ENCODE results near the gene TOP1. TPM values are rescaled to one million over a fixed set of nuclear protein-coding genes. Genes with fewer than 3 reads are reported as not detected.

The TOP1 gene
- total RNA-seq, 1 experiment from 2014 or later = 81.8 TPM

DNA sequence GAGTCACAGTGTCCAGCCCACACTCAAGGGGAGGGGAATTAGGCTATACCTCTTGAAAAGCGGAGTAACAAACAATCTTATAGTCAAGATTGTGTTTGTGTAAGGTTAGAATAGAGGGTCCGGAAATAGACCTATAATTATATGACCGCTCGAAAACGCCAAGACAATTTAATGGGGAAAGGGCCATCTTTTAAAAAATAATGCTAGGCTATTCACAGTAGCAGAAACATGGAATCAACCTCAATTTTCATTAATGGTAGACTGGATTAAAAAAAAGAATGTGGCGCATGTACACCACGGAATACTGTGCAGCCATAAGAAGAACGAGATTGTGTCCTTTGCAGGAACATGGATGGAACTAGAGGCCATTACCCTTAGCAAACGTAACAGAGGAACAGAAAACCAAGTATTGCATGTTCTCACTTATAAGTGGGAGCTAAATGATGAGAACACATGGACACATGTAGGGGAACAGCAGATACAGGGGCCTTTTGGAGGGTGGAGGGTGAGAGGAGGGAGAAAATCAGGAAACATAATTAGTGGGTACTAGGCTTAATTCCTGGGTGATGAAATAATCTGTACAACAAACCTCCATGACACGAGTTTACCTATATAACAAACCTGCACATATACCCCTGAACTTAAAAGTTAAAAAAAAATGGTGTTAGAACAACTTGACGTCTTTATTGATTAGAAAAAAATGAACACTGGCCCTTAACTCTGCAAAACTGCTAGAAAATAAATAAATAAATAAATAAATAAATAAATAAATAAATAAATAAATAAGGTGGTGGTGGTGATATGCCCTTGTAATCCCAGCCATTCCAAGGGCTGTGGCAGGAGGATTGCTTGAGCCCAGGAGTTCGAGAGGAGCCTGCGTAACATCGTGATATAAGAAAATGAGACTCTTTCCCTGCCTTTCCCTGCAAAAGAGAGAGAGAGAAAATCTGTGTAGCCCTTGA, 30.3 kb downstream of the TOP1 start:
- TF ChIP-seq SOX15 (CRISPR knock-in tag; IDR thresholded peaks at IDR 0.05) = no peak
- H3K4me3 Mint-ChIP-seq = no peak overlapping the region
- H3K4me1 Mint-ChIP-seq = peaks cover 25% of the 10 kb centered on the region
- no peaks in the 10 kb centered on the region for H3K27me3 Mint-ChIP-seq (ENCODE audit: low read depth)
- no peak for ATAC-seq
- 0 out of 2 replicates have a peak overlapping the region, but pooled peaks have one; percentile 20 for H3K27ac Mint-ChIP-seq
- H3K36me3 Mint-ChIP-seq = peaks cover 29% of the 10 kb centered on the region
- H3K9me3 Mint-ChIP-seq = no peaks in the 10 kb centered on the region
- ChIA-PET POLR2A (no interaction called here), CTCF (no interaction called here)
- no peak for DNase-seq (ENCODE audit: low spot score)

DNA sequence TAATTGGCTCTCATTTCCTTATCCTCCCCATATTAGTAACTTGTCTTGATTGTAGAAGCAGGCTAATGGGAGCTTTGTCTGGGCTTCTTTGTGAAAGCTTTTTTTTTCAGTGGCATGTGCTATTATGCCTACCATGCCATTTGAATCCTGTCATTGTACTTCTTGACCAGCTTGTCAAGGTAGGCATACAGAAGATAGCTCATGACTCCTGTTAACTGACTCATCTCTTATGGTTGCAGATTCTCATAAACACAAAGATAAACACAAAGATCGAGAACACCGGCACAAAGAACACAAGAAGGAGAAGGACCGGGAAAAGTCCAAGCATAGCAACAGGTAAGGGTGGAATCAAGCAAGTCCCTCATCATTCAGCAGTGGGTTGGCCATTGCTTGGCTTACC, 32.5 kb downstream of the TOP1 start:
- Mint-ChIP-seq H3K36me3 (peaks cover 44% of the 10 kb centered on the region), H3K4me1 (peaks cover 4% of the 10 kb centered on the region; the same call in 1 of the 2 replicates), H3K9me3 (no peaks in the 10 kb centered on the region), H3K27me3 (ENCODE audit: low read depth) (no peaks in the 10 kb centered on the region), H3K4me3 (no peak overlapping the region), H3K27ac (no peak overlapping the region)
- ChIA-PET CTCF (interaction anchor here (0.6 kb wide), 1 partner anchor 340 kb away, joined by 3 read pairs; no protein-coding TSS in a partner anchor), POLR2A (no interaction called here)
- no peak for DNase-seq (ENCODE audit: low spot score)
- no peak for ATAC-seq
- TF ChIP-seq FOXJ3 (CRISPR knock-in tag; IDR thresholded peaks at IDR 0.05; ENCODE audit: borderline replicate concordance) (no peak), SOX15 (CRISPR knock-in tag; IDR thresholded peaks at IDR 0.05) (no peak), IRF2 (CRISPR knock-in tag; IDR thresholded peaks at IDR 0.05; ENCODE audit: borderline replicate concordance, low read depth) (no peak), ZNF423 (CRISPR knock-in tag; IDR thresholded peaks at IDR 0.05) (no peak), EMX1 (CRISPR knock-in tag; IDR thresholded peaks at IDR 0.05) (no peak), CREB1 (CRISPR knock-in tag; IDR thresholded peaks at IDR 0.05) (no peak)
- TF ChIP-seq, protein P1, sequence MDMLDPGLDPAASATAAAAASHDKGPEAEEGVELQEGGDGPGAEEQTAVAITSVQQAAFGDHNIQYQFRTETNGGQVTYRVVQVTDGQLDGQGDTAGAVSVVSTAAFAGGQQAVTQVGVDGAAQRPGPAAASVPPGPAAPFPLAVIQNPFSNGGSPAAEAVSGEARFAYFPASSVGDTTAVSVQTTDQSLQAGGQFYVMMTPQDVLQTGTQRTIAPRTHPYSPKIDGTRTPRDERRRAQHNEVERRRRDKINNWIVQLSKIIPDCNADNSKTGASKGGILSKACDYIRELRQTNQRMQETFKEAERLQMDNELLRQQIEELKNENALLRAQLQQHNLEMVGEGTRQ (CRISPR knock-in tag; IDR thresholded peaks at IDR 0.05) = no peak
- TF ChIP-seq, protein P2, sequence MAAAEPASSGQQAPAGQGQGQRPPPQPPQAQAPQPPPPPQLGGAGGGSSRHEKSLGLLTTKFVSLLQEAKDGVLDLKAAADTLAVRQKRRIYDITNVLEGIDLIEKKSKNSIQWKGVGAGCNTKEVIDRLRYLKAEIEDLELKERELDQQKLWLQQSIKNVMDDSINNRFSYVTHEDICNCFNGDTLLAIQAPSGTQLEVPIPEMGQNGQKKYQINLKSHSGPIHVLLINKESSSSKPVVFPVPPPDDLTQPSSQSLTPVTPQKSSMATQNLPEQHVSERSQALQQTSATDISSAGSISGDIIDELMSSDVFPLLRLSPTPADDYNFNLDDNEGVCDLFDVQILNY (CRISPR knock-in tag; IDR thresholded peaks at IDR 0.05) = no peak
- TF ChIP-seq, protein P3, sequence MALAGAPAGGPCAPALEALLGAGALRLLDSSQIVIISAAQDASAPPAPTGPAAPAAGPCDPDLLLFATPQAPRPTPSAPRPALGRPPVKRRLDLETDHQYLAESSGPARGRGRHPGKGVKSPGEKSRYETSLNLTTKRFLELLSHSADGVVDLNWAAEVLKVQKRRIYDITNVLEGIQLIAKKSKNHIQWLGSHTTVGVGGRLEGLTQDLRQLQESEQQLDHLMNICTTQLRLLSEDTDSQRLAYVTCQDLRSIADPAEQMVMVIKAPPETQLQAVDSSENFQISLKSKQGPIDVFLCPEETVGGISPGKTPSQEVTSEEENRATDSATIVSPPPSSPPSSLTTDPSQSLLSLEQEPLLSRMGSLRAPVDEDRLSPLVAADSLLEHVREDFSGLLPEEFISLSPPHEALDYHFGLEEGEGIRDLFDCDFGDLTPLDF (CRISPR knock-in tag; IDR thresholded peaks at IDR 0.05) = no peak
- TF ChIP-seq, protein P4, sequence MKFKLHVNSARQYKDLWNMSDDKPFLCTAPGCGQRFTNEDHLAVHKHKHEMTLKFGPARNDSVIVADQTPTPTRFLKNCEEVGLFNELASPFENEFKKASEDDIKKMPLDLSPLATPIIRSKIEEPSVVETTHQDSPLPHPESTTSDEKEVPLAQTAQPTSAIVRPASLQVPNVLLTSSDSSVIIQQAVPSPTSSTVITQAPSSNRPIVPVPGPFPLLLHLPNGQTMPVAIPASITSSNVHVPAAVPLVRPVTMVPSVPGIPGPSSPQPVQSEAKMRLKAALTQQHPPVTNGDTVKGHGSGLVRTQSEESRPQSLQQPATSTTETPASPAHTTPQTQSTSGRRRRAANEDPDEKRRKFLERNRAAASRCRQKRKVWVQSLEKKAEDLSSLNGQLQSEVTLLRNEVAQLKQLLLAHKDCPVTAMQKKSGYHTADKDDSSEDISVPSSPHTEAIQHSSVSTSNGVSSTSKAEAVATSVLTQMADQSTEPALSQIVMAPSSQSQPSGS (CRISPR knock-in tag; IDR thresholded peaks at IDR 0.05; ENCODE audit: borderline replicate concordance, low read depth) = no peak
- TF ChIP-seq, protein P5, sequence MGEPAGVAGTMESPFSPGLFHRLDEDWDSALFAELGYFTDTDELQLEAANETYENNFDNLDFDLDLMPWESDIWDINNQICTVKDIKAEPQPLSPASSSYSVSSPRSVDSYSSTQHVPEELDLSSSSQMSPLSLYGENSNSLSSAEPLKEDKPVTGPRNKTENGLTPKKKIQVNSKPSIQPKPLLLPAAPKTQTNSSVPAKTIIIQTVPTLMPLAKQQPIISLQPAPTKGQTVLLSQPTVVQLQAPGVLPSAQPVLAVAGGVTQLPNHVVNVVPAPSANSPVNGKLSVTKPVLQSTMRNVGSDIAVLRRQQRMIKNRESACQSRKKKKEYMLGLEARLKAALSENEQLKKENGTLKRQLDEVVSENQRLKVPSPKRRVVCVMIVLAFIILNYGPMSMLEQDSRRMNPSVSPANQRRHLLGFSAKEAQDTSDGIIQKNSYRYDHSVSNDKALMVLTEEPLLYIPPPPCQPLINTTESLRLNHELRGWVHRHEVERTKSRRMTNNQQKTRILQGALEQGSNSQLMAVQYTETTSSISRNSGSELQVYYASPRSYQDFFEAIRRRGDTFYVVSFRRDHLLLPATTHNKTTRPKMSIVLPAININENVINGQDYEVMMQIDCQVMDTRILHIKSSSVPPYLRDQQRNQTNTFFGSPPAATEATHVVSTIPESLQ (CRISPR knock-in tag; IDR thresholded peaks at IDR 0.05) = no peak

DNA sequence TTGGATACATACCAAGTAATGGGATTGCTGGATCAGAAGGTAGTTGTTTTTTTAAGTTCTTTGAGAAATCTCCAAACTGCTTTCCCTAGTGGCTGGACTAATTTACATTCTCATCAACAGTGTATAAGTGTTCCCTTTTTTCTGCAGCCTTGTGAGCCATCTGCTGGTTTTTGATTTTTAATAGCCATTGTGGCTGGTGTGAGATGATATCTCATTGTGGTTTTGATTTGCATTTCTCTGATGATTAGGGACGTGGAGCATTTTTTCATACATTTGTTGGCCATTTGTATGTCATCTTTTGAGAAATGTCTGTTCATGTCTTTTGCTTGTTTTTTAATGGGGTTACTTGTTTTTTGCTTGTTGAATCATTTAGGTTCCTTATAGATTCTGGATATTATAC, 34.8 kb downstream of the TOP1 start:
- Mint-ChIP-seq H3K27me3 (ENCODE audit: low read depth) (no peaks in the 10 kb centered on the region), H3K36me3 (peaks cover 53% of the 10 kb centered on the region), H3K4me1 (no peaks in the 10 kb centered on the region), H3K9me3 (no peaks in the 10 kb centered on the region), H3K4me3 (no peak overlapping the region), H3K27ac (no peak overlapping the region)
- ChIA-PET POLR2A (no interaction called here), CTCF (no interaction called here)
- DNase-seq (ENCODE audit: low spot score) (no peak), ATAC-seq (no peak)
- TF ChIP-seq ZNF263 (CRISPR knock-in tag; IDR thresholded peaks at IDR 0.05; ENCODE audit: low read depth) = no peak
- TF ChIP-seq SOX15 (CRISPR knock-in tag; IDR thresholded peaks at IDR 0.05) = no peak
- TF ChIP-seq, protein P6, sequence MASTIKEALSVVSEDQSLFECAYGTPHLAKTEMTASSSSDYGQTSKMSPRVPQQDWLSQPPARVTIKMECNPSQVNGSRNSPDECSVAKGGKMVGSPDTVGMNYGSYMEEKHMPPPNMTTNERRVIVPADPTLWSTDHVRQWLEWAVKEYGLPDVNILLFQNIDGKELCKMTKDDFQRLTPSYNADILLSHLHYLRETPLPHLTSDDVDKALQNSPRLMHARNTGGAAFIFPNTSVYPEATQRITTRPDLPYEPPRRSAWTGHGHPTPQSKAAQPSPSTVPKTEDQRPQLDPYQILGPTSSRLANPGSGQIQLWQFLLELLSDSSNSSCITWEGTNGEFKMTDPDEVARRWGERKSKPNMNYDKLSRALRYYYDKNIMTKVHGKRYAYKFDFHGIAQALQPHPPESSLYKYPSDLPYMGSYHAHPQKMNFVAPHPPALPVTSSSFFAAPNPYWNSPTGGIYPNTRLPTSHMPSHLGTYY (CRISPR knock-in tag; IDR thresholded peaks at IDR 0.05) = no peak
- TF ChIP-seq NR2C2 (CRISPR knock-in tag; IDR thresholded peaks at IDR 0.05) = no peak
- TF ChIP-seq RORB (CRISPR knock-in tag; IDR thresholded peaks at IDR 0.05) = no peak
- no peak for TF ChIP-seq ZBTB21 (CRISPR knock-in tag; IDR thresholded peaks at IDR 0.05; ENCODE audit: borderline replicate concordance)
- TF ChIP-seq ZNF396 (CRISPR knock-in tag; IDR thresholded peaks at IDR 0.05; ENCODE audit: borderline replicate concordance) = no peak
- TF ChIP-seq CREM (CRISPR knock-in tag; IDR thresholded peaks at IDR 0.05) = no peak
- TF ChIP-seq FOXK1 (CRISPR knock-in tag; IDR thresholded peaks at IDR 0.05) = no peak
- TF ChIP-seq CREB1 (CRISPR knock-in tag; IDR thresholded peaks at IDR 0.05) = no peak
- TF ChIP-seq HMGA2 (CRISPR knock-in tag; IDR thresholded peaks at IDR 0.05) = no peak
- no peak for TF ChIP-seq SMAD4 (CRISPR knock-in tag; IDR thresholded peaks at IDR 0.05)

Data from WTC11 (cell line).